ENCODE results near the gene RPL36A.

- TF ChIP-seq SNAPC5 (CRISPR knock-in tag; IDR thresholded peaks at IDR 0.05) (no peak), FOS (IDR thresholded peaks at IDR 0.05; ENCODE audit: extremely low read depth, insufficient read length) (no peak), TAF1 (IDR thresholded peaks at IDR 0.05; ENCODE audit: control insufficient read depth, extremely low read depth, insufficient read depth, low read length, severe bottlenecking) (no peak), RFX5 (IDR thresholded peaks at IDR 0.05; ENCODE audit: low read depth, low read length) (no peak), CREM (IDR thresholded peaks at IDR 0.05; ENCODE audit: low read depth) (no peak), BACH1 (tag; IDR thresholded peaks at IDR 0.05) (no peak), TFAP4 (CRISPR knock-in tag; IDR thresholded peaks at IDR 0.05; ENCODE audit: borderline replicate concordance) (no peak), KDM5B (IDR thresholded peaks at IDR 0.05; ENCODE audit: insufficient replicate concordance, low read depth, low read length) (no peak), TGIF2 (CRISPR knock-in tag; IDR thresholded peaks at IDR 0.05) (no peak), CREB5 (CRISPR knock-in tag; IDR thresholded peaks at IDR 0.05) (no peak), XRCC3 (IDR thresholded peaks at IDR 0.05) (no peak), FOXP4 (CRISPR knock-in tag; IDR thresholded peaks at IDR 0.05; ENCODE audit: borderline replicate concordance) (no peak)
These were observed 42.9 kb upstream of the RPL36A start for GRCh38 chrX:101347859-101348451.

Data from K562 (cell line).